ENCODE data around the gene ASXL3. TPM values are rescaled to one million over a fixed set of nuclear protein-coding genes. Genes with fewer than 3 reads are reported as not detected.

The ASXL3 gene
- total RNA-seq, 2 donors from 2014 or later, result not detected

- Mint-ChIP-seq H3K27ac (no peak overlapping the region), H3K36me3 (ENCODE audit: low read depth) (no peaks in the 10 kb centered on the region), H3K4me3 (no peak overlapping the region), H3K4me1 (no peaks in the 10 kb centered on the region), H3K27me3 (no peaks in the 10 kb centered on the region)
- no peaks in the 10 kb centered on the region for H3K9me3 ChIP-seq (ENCODE audit: control insufficient read depth, low read length, poor library complexity, severe bottlenecking)
- no peak for DNase-seq
- no peak for ATAC-seq
Observed at GRCh38 chr18:33761363-33761762, 183.3 kb downstream of the ASXL3 start.

- Mint-ChIP-seq H3K36me3 (ENCODE audit: low read depth) (no peaks in the 10 kb centered on the region), H3K27me3 (no peaks in the 10 kb centered on the region), H3K4me1 (no peaks in the 10 kb centered on the region), H3K27ac (no peak overlapping the region), H3K4me3 (no peak overlapping the region)
- no peak for DNase-seq
- ATAC-seq, result no peak
- no peaks in the 10 kb centered on the region for H3K9me3 ChIP-seq (ENCODE audit: control insufficient read depth, low read length, poor library complexity, severe bottlenecking)
Observed at GRCh38 chr18:33781429-33781828, 203.4 kb downstream of the ASXL3 start.

Other genes starting within 250 kb of the ASXL3 start
- not detected for gene CCDC178, start 137.5 kb upstream of the ASXL3 start, total RNA-seq